ENCODE results near the gene RIMS3. TPM values are rescaled to one million over a fixed set of nuclear protein-coding genes. Genes with fewer than 3 reads are reported as not detected.
"Not testable (repeated sequence)": the region's sequence is repeated elsewhere in the genome, so short reads cannot be mapped to it uniquely, and the experiment has no call there.

Gene RIMS3
- total RNA-seq, 1 donor from 2014 or later = 6.2 TPM

- H3K9me3 Mint-ChIP-seq = no peaks in the 10 kb centered on the region
- no peaks in the 10 kb centered on the region for H3K4me1 Mint-ChIP-seq
- H3K27ac Mint-ChIP-seq = no peak overlapping the region
- ChIA-PET CTCF (no interaction called here), POLR2A (interaction anchor here (0.5 kb wide), 1 partner anchor 783 kb away, joined by 3 read pairs; no protein-coding TSS in a partner anchor)
- ATAC-seq (ENCODE audit: low read depth) (no peak), DNase-seq (no peak)
- H3K4me3 Mint-ChIP-seq = no peak overlapping the region
- no peaks in the 10 kb centered on the region for H3K36me3 Mint-ChIP-seq (ENCODE audit: low read depth)
- intact Hi-C loops (cut with micrococcal nuclease) = loop anchor here (1.0 kb wide), 1 partner anchor 258 kb away; no protein-coding TSS in a partner anchor
- TF ChIP-seq CTCF (IDR thresholded peaks at IDR 0.05) = no peak
- H3K27me3 Mint-ChIP-seq = peaks cover 7% of the 10 kb centered on the region
Observed at GRCh38 chr1:40592107-40592803, 73.2 kb downstream of the RIMS3 start.

- Mint-ChIP-seq H3K4me1 (no peaks in the 10 kb centered on the region), H3K4me3 (no peak overlapping the region), H3K9me3 (no peaks in the 10 kb centered on the region), H3K27me3 (peaks cover 6% of the 10 kb centered on the region), H3K36me3 (ENCODE audit: low read depth) (no peaks in the 10 kb centered on the region), H3K27ac (no peak overlapping the region)
- ChIA-PET POLR2A (no interaction called here), CTCF (no interaction called here)
- ATAC-seq (ENCODE audit: low read depth) = no peak
- DNase-seq = no peak
- intact Hi-C loops (cut with micrococcal nuclease) = no loop called here
- no peak for TF ChIP-seq CTCF (IDR thresholded peaks at IDR 0.05)
Observed at GRCh38 chr1:40588586-40588985, 76.9 kb downstream of the RIMS3 start.

GRCh38 chr1:40583980-40584379, 81.5 kb downstream of the RIMS3 start:
- Mint-ChIP-seq H3K36me3 (ENCODE audit: low read depth) (no peaks in the 10 kb centered on the region), H3K27ac (no peak overlapping the region), H3K27me3 (peaks cover 2% of the 10 kb centered on the region), H3K4me3 (no peak overlapping the region), H3K4me1 (no peaks in the 10 kb centered on the region), H3K9me3 (no peaks in the 10 kb centered on the region)
- intact Hi-C loops (cut with micrococcal nuclease) = no loop called here
- DNase-seq (no peak), ATAC-seq (ENCODE audit: low read depth) (no peak)
- ChIA-PET CTCF (no interaction called here), POLR2A (no interaction called here)
- TF ChIP-seq CTCF (IDR thresholded peaks at IDR 0.05) = no peak

GRCh38 chr1:40582116-40582515, 83.4 kb downstream of the RIMS3 start:
- ATAC-seq (ENCODE audit: low read depth) (no peak), DNase-seq (no peak)
- Mint-ChIP-seq H3K4me3 (no peak overlapping the region), H3K36me3 (ENCODE audit: low read depth) (no peaks in the 10 kb centered on the region), H3K9me3 (no peaks in the 10 kb centered on the region), H3K4me1 (no peaks in the 10 kb centered on the region), H3K27me3 (peaks cover 2% of the 10 kb centered on the region), H3K27ac (no peak overlapping the region)
- intact Hi-C loops (cut with micrococcal nuclease) = no loop called here
- ChIA-PET POLR2A (no interaction called here), CTCF (no interaction called here)
- TF ChIP-seq CTCF (IDR thresholded peaks at IDR 0.05) = no peak

GRCh38 chr1:40575336-40575735, 90.1 kb downstream of the RIMS3 start:
- Mint-ChIP-seq H3K9me3 (no peaks in the 10 kb centered on the region), H3K27ac (no peak overlapping the region), H3K36me3 (ENCODE audit: low read depth) (no peaks in the 10 kb centered on the region), H3K4me3 (no peak overlapping the region), H3K27me3 (peaks cover 24% of the 10 kb centered on the region), H3K4me1 (no peaks in the 10 kb centered on the region)
- intact Hi-C loops (cut with micrococcal nuclease) = no loop called here
- DNase-seq (no peak), ATAC-seq (ENCODE audit: low read depth) (no peak)
- ChIA-PET POLR2A (no interaction called here), CTCF (no interaction called here)
- TF ChIP-seq CTCF (IDR thresholded peaks at IDR 0.05) = no peak

GRCh38 chr1:40574805-40575204, 90.7 kb downstream of the RIMS3 start:
- H3K4me3 Mint-ChIP-seq; H3K9me3 Mint-ChIP-seq; ATAC-seq (ENCODE audit: low read depth); H3K4me1 Mint-ChIP-seq; DNase-seq; H3K27ac Mint-ChIP-seq; CTCF ChIA-PET; intact Hi-C loops (cut with micrococcal nuclease); H3K36me3 Mint-ChIP-seq (ENCODE audit: low read depth): not testable (repeated sequence)
- POLR2A ChIA-PET = interaction anchor here (0.7 kb wide), 1 partner anchor 566 kb away, joined by 7 read pairs; no protein-coding TSS in a partner anchor
- H3K27me3 Mint-ChIP-seq = peaks cover 24% of the 10 kb centered on the region

Data from activated B cell treated with CpG ODN at 0.5 μM for 24 hours (primary cell).